COLO829 (cell line): ENCODE measurements around the gene CELA2B.
"Not testable (repeated sequence)": the region's sequence is repeated elsewhere in the genome, so short reads cannot be mapped to it uniquely, and the experiment has no call there.

Source experiments
- DNase-seq: peaks from one replicate; pipeline ENCODE4 v3.0.0; 2012; ENCODE audit warnings: low spot score

The CELA2B gene

GRCh38 chr1:15475752-15476314, at the start of gene CELA2B:
Gene CELA2B (plus strand): TSS chr1:15476104. CDS start chr1:15476126, 22 bp downstream.
- DNase-seq = no peak

DNA sequence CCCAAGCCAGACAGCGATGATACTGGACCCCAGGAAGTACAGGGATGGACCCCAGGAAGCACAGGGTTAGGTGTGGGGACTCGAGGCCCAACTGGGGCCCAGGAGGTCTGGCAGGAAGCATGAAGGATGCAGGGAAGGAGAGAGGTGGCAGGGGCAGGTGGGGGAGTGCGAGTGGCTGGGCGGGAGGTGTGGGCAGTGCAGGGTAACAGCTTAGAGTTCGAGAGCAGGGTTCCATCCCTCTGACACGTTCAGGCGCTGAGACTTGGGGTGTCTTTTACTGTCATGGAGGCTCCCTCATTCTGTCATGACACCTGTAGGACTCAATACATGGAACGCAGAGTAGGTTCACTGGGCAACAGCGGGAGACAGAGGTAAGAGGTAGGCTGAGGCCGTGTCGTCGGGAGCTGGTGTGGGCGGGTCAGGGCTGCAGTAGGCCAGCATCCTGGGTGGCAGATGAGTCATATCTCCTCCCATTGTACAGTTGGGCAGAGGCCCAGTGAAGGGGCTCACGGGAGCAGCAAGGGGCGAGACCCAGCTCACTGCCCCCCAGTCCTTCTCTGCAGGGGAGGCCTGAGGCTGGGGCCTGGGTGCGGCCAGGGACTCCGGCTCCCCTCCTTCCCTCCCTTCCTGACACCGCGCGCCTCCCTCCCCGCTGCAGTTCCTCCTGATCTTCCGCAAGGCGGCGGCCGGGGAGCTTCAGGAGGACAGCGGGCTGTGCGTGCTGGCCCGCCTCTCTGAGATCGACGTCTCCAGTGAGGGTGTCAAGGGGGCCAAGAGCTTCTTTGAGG, 49.2 kb upstream of the CELA2B start:
- no peak for DNase-seq

DNA sequence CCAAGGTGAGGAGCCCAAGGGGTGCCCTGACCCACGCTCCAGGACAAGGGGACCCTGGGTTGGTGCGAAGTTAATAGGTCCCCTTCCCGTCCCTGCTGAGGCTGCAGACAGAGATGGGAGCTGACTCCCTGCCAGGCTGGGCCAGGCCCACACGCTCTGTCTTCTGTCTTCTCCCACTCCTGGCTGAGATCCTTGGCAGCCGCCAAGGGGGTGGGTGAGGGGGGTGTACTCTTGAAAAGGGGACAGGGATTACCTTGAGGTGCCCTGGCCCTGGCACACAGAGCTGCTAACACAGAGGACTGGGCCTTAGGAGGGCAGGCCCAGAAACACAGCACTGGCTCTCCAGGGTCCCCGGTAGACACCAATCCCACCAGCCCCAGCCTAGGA, 48.6 kb upstream of the CELA2B start:
- no peak for DNase-seq

DNA sequence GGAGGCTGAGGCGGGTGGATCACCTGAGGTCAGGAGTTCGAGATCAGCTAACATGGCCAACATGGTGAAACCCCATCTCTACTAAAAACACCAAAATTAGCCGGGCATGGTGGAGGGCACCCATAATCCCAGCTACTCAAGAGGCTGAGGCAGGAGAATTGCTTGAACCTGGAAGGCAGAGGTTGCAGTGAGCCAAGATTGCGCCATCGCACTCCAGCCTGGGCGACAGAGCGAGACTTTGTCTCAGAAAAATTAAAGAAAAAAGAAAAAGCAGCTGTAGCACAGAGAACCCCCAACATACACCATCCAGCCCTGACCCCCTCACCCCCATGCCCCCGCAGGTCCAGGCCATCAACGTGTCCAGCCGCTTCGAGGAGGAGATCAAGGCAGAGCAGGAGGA, 47.7 kb upstream of the CELA2B start:
- DNase-seq = not testable (repeated sequence)

GRCh38 chr1:15428815-15429435, 47.0 kb upstream of the CELA2B start:
- no peak for DNase-seq

- DNase-seq = no peak
Observed at GRCh38 chr1:15429701-15430149, 46.2 kb upstream of the CELA2B start.

DNA sequence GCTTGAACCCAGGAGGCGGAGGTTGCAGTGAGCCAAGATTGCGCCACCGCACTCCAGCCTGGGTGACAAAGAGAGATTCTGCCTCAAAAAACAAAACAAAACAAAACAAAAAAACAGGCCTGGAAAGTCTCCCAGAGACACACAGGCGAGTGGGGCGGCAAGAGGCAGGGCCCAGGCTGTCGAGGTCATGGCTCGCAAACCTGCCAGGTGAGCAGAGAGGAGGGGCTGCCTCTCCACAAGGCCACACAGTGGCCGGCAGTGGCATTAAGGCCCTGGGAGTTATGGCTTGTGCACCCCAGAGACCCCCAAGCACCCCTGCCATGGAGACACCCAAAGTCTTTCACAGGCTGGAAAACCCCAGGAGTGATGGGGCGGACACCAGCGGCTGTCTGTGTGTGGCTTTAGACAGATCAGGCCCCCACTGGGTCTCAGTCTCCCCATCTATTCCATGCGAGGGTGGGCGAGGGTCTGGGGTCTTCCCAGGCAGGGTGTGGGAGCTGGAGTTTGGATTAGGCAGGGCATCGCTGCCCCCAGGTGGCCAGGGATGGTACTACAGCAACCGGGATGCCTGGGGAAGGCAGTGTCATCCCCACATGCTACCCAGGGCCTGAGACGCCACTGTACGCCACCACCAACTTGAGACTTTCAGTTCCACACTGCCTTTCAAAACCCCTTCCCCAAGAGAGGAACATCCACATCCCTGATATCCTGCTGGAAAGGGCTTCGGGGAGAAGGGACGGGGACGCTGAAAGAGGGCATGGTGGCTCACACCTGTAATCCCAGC, 44.9 kb upstream of the CELA2B start:
- peak; percentile 54 for DNase-seq

GRCh38 chr1:15431571-15431948, 44.3 kb upstream of the CELA2B start:
- DNase-seq = no peak

DNA sequence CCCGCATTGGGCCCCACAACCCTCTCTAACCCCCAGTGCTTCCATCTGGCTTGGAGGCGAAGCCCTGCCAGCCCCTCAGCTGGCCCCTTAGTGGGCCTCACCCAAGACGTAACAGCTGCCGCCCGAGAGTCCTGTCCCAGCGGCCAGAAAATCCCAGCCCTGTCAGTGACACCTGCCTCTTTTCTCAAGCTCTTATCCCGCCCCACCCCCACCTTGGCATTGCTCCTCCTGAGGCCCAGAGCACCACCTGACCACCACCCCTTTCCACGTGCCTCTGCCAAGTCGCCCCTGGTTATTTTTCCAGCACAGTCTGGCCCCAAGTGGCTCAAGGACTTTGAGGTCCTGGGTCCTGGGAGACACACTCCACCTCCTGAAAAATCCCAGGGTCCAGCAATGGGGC, 43.6 kb upstream of the CELA2B start:
- DNase-seq = no peak

DNA sequence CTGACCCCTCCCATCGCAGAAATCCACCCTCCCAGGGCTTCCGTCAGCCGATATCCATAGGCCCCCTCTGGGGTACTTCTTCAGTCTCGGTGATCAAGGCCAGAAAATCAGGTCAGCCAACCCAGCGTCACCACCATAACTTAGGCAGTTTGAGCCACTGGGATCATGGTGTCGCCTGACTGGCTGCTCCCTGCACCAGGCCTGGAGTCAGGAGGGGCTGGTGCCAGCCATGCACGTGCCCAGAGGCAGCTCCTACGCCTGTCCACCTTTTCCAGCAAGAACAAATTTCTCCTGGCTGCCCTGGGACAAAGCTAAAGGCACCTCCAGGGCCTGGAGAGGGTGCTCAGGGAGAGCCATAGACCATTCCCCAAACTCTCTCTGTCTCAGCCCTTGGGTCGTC, 42.4 kb upstream of the CELA2B start:
- DNase-seq = no peak

DNA sequence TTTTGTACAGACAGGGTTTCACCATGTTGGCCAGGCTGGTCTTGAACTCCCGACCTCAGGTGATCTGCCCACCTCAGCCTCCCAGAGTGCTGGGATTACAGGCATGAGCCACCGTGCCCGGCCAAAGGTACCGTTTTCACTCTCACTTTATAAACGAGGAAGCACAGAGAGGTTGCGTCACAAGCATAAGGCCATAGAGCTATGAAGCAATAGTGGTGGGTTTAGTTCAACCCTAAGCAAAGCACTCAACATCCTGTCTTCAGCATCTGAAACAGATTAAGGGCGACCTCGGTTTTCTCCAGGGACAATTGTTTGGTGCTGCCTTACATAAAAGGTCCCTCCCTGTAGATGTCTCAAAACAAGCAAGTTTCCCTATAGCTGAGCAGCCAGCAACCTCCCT, 41.2 kb upstream of the CELA2B start:
- not testable (repeated sequence) for DNase-seq

- no peak for DNase-seq
Observed at GRCh38 chr1:15435239-15436077, 40.4 kb upstream of the CELA2B start.

DNA sequence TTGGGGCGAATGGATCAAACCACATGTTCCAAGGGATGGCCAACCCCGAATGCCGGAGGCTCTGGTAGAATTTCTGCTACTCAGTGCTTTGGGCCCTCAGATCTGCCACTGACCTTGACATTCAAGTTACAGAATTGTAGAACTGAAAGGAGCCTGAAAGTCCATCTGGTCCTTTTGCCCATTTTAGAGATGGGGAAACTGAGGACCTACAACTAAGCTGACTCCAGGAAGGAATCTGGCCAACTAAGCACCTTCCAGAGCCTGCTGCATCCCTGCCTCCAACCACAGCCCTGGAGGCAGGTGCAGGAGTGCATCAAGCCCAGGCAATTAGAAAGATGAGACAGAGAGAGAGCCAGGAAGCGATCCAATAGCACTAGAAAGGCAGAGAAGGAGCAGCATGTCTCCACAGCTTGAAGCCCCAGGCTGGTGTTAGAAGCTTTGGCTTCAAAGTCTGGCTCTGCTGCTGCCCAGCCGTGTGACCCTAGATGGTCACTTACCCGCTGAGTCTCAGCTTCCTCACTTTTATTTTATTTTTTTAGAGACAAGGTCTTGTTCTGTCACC, 38.9 kb upstream of the CELA2B start:
- no peak for DNase-seq

GRCh38 chr1:15439325-15439724, 36.6 kb upstream of the CELA2B start:
- DNase-seq = no peak

- DNase-seq = no peak
Observed at GRCh38 chr1:15440357-15440756, 35.5 kb upstream of the CELA2B start.

DNA sequence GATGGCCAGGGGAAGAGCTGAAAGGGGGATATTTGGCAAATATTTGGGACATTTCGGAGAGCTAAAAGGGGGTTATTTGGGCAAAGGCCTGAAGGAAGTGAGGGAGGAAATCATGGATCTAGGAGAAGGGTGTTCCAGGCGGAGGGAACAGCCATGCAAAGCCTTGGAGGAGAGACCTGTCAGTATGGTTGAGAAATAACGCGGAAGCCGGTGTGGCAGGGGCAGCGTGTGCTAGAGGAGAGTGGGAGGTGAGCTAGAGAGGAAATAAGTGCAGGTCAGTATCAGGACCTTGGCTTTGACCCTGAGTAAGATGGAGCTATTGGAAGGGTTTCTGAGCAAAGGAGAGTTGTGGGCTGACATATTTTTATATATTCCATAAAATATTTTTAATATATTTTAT, 34.7 kb upstream of the CELA2B start:
- DNase-seq = no peak

DNA sequence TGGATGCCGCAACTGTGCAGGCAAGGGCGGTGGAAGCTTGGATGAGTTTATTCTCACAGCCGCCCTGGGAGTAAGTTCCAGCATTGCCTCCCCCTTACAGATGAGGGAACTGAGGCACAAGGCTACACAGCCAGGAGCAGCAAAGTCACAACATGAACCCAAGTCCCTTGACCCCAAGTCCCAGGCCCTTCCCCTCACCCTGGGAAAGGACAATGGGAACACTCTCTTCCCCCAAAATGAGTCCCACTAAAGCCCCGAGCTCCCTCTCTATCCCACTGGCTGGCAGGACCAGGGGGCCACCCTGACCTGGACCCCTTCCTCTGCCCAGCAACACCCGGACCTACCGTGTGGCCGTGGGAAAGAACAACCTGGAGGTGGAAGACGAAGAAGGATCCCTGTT, 33.8 kb upstream of the CELA2B start:
- DNase-seq = no peak

- DNase-seq = no peak
Observed at GRCh38 chr1:15442759-15443158, 33.1 kb upstream of the CELA2B start.

DNA sequence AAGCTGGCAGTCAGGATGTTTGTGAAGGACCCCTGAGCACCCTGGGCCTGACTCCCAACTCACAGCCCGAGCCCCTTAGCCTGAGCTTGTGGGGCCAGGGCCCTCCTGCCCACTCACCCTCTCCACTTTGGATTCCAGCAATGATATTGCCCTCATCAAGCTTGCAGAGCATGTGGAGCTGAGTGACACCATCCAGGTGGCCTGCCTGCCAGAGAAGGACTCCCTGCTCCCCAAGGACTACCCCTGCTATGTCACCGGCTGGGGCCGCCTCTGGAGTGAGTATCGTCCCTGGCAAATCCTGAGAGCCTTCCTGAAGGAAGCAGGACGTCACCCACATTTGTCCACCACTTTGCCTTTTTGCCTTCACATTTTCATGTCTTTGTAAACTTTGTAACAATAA, 32.6 kb upstream of the CELA2B start:
- no peak for DNase-seq

DNA sequence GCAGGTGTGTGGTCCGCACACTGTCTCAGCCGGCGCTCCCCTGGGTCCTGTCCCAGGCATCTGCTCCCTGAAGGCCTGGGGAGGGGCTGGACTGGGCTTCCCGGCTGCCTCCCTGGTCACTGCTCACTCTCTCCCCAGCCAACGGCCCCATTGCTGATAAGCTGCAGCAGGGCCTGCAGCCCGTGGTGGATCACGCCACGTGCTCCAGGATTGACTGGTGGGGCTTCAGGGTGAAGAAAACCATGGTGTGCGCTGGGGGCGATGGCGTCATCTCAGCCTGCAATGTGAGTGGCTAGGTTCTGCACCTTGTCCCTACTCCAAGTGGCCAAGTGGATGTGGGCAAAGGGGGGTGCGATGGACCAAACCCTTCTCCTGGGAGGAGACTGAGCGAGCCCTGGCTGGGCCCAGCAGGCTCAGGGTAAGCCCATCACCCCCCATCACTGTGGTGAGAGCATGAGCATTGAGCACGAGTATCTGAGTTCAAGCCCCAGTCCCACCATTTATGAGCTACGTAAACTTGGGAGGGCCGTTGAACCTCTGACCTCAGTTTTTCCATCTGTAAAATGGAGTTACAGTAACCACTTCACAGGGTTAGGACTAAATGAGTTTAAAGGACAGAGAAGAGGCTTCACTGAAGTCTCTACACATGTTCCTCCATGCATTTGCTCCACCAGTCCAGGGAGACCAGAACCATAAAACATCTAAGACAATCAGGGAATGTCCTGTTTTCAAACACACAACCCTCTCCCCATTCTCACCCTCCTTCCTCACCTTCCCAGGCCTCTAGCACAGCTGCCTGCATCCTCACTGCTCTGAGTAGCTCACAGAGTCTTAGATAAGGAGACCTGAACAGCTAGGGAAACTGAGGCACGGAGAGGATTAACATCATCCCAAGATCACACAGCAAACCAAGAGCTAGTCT, 31.2 kb upstream of the CELA2B start:
- no peak for DNase-seq
